K562 (cell line): ENCODE data around the gene KNDC1. TPM values are rescaled to one million over a fixed set of nuclear protein-coding genes. Genes with fewer than 3 reads are reported as not detected.

ENCODE experiments used
- ATAC-seq: fragments of 200-7000 bp; cut with Tn5 transposase; 3 replicates; pipeline ENCODE4 v1.9.1; 2020; ENCODE audit warnings: moderate library complexity
- BruUV-seq: library from RNA; stranded (reverse); fragments of 400-500 nt; replicated peaks from 2 replicates; lab custom pipeline; 2021; lab: Mats Ljungman, UMichigan
- CTCF ChIA-PET: fragments of 300-600 bp; formaldehyde crosslinking; extraction: SDS; loops from one replicate; lab custom pipeline; 2021; ENCODE audit warnings: low intra/inter-chr PET ratio; lab: Yijun Ruan, JAX
- POLR2A ChIA-PET: fragments of 300-600, 350-650 bp; sonication (Branson Sonifier 250); formaldehyde crosslinking; extraction: SDS; loops from one replicate; lab custom pipeline; 2021; ENCODE audit warnings: antibody characterized with exemption, inconsistent platforms; lab: Yijun Ruan, JAX
- DNase-seq, 4 experiments: peaks; one replicate each; pipeline versions ENCODE4 v3.0.0 to v3.0.0-alpha.2; 2011 to 2018; ENCODE audit warnings: low spot score in 3 of 4, mixed read lengths in 3 of 4; ENCODE audit errors: extremely low read depth in 1 of 4
- FAIRE-seq: peaks from 2 replicates; lab custom pipeline; 2011; peaks lifted over from hg19 to GRCh38; lab: Jason Lieb, UNC
- H2AFZ ChIP-seq: 2 replicates; pipeline ENCODE4 v1.6.0; 2011; ENCODE audit warnings: low read depth, low read length, control low read depth, inconsistent platforms
- H3K27ac ChIP-seq: fragments of 200-600 bp; 3 replicates; pipeline ENCODE4 v1.8.0; 2011; ENCODE audit warnings: low read depth, mild to moderate bottlenecking, control low read depth, inconsistent platforms, low read length, moderate library complexity, mixed read lengths; ENCODE audit errors: extremely low read depth
- H3K27me3 ChIP-seq, 2 experiments: fragments of 300-600 bp in 1 of 2; 2 replicates in 1 of 2; 3 replicates in 1 of 2; pipeline versions ENCODE4 v1.6.0 to v1.8.0; 2011; ENCODE audit warnings: inconsistent platforms in 2 of 2, low read length in 2 of 2, mild to moderate bottlenecking in 1 of 2, mixed read lengths in 1 of 2, moderate library complexity in 1 of 2; ENCODE audit not compliant: control insufficient read depth in 2 of 2, insufficient read depth in 2 of 2
- H3K36me3 ChIP-seq: fragments of 300-600 bp; 3 replicates; pipeline ENCODE4 v1.8.0; 2011; ENCODE audit warnings: mild to moderate bottlenecking, low read length, inconsistent platforms; ENCODE audit not compliant: control insufficient read depth, insufficient read depth
- H3K4me1 ChIP-seq, 2 experiments: fragments of 200-600 bp in 1 of 2; replicated peaks in 1 of 2; 2 replicates in 1 of 2; 3 replicates in 1 of 2; pipeline versions ENCODE4 v1.5.1 to v1.8.0; 2011; ENCODE audit warnings: inconsistent platforms in 2 of 2, low read length in 2 of 2, mild to moderate bottlenecking in 1 of 2, mixed read lengths in 1 of 2, moderate library complexity in 1 of 2; ENCODE audit not compliant: control insufficient read depth in 2 of 2, insufficient read depth in 2 of 2
- H3K4me2 ChIP-seq: 2 replicates; pipeline ENCODE4 v1.6.1; 2011; ENCODE audit warnings: low read length, control low read depth, inconsistent platforms, mixed read lengths; ENCODE audit not compliant: insufficient read depth
- H3K4me3 ChIP-seq: fragments of 200-600 bp; sonication (generic), shearing (Covaris generic); 2 replicates; pipeline ENCODE4 v1.5.1; 2016; ENCODE audit warnings: control low read depth, inconsistent platforms
- H3K79me2 ChIP-seq: fragments of 200-600 bp; 3 replicates; pipeline ENCODE4 v1.8.0; 2011; ENCODE audit warnings: low read length, inconsistent platforms; ENCODE audit not compliant: control insufficient read depth, insufficient read depth
- H3K9ac ChIP-seq, 2 experiments: 2 replicates each; pipeline versions ENCODE4 v1.6.0 to v1.6.1; 2011; ENCODE audit warnings: low read depth in 2 of 2, low read length in 2 of 2, control low read depth in 1 of 2, inconsistent platforms in 1 of 2, mild to moderate bottlenecking in 1 of 2, mixed read lengths in 1 of 2; ENCODE audit not compliant: insufficient read depth in 1 of 2
- H3K9me1 ChIP-seq: one replicate; pipeline ENCODE4 v1.6.0; 2011; ENCODE audit warnings: inconsistent platforms, mild to moderate bottlenecking, low read length, moderate library complexity; ENCODE audit not compliant: control insufficient read depth, insufficient read depth
- H3K9me3 ChIP-seq: replicated peaks from 2 replicates; pipeline ENCODE4 v1.5.1; 2011; ENCODE audit warnings: low read depth, low read length, inconsistent platforms; ENCODE audit not compliant: control insufficient read depth, insufficient read depth
- H4K20me1 ChIP-seq: replicated peaks from 2 replicates; pipeline ENCODE4 v1.6.1; 2011; ENCODE audit warnings: low read length, inconsistent platforms, mixed read lengths; ENCODE audit not compliant: control insufficient read depth, insufficient read depth
- ARID1B ChIP-seq: fragments of 450-650 bp; IDR thresholded peaks from 2 replicates; pipeline ENCODE4 v1.6.1; 2016; ENCODE audit warnings: antibody characterized with exemption, mild to moderate bottlenecking, inconsistent platforms
- ELF2 ChIP-seq: fragments of 250-450 bp; sonication (Bioruptor Pico); IDR thresholded peaks from 2 replicates; pipeline ENCODE4 v1.5.0; 2021; ENCODE audit warnings: mild to moderate bottlenecking
- EP300 ChIP-seq: IDR thresholded peaks from 2 replicates; pipeline ENCODE4 v1.6.1; 2012; ENCODE audit warnings: low read length, improper control_type of control experiment
- FOSL1 ChIP-seq: fragments of 200-800 bp; sonication (Bioruptor generic); conservative IDR thresholded peaks from 2 replicates; pipeline ENCODE4 v1.6.1; 2016; ENCODE audit warnings: missing genetic modification characterization, missing compliant biosample characterization
- HINFP ChIP-seq: fragments of 450-650 bp; conservative IDR thresholded peaks from 2 replicates; pipeline ENCODE4 v1.6.1; 2016; ENCODE audit warnings: missing genetic modification characterization, low read depth, mild to moderate bottlenecking, control low read depth, missing compliant biosample characterization
- KLF16 ChIP-seq: IDR thresholded peaks from 2 replicates; pipeline ENCODE4 v1.6.1; 2016; ENCODE audit warnings: antibody characterized with exemption
- MEIS2 ChIP-seq: fragments of 450-650 bp; IDR thresholded peaks from 2 replicates; pipeline ENCODE4 v1.6.1; 2014; ENCODE audit warnings: mild to moderate bottlenecking; ENCODE audit not compliant: partially characterized antibody
- MLLT1 ChIP-seq, 2 experiments: fragments of 450-650 bp; IDR thresholded peaks; 2 replicates each; pipeline ENCODE4 v1.6.1; 2016
- PHF8 ChIP-seq: fragments of 200-600 bp; sonication (generic); IDR thresholded peaks from 2 replicates; pipeline ENCODE4 v1.6.1; 2012; ENCODE audit warnings: mixed run types, mild to moderate bottlenecking, inconsistent platforms, low read length, moderate library complexity, borderline replicate concordance
- POLR2A ChIP-seq: fragments of 450-650 bp; conservative IDR thresholded peaks from 2 replicates; pipeline ENCODE4 v1.6.1; 2016
- VEZF1 ChIP-seq: fragments of 200-800 bp; sonication (Bioruptor generic); IDR thresholded peaks from 2 replicates; pipeline ENCODE4 v1.6.1; 2017; ENCODE audit warnings: missing genetic modification characterization, missing compliant biosample characterization
- ZBTB17 ChIP-seq: fragments of 450-650 bp; formaldehyde crosslinking; IDR thresholded peaks from 2 replicates; pipeline ENCODE4 v1.4.0; 2020; ENCODE audit warnings: mild to moderate bottlenecking
- WGBS: fragments of 100-300 bp; shearing (Covaris generic); methylation state at CpG from one replicate; pipeline ENCODE4 v1.1.6; 2016; ENCODE audit warnings: low coverage, mixed read lengths; ENCODE audit not compliant: insufficient coverage; ENCODE audit errors: missing lambda C conversion rate; 5-methylcytosine and 5-hydroxymethylcytosine counted together
- in situ Hi-C: fragments of 300-500 bp; cut with MboI; formaldehyde crosslinking; loops from 4 replicates; pipeline ENCODE4 v1.15.0; 2018; ENCODE audit warnings: inconsistent platforms, mixed read lengths
- intact Hi-C: fragments of 100-400 bp; cut with micrococcal nuclease; formaldehyde crosslinking; loops from 2 replicates; pipeline ENCODE4 v1.14.2; 2022
- polyA plus RNA-seq, 8 experiments: library from polyadenylated mRNA; depleted of rRNA in 4 of 8; stranded (reverse) in 5 of 8; unstranded in 3 of 8; fragments of >200 nt; fragmentation: Nextera tagmentation in 2 of 8; fragmentation: Illumina TruSeq in 1 of 8; extraction: Ambion mirVana in 2 of 8; extraction: Trizol in 1 of 8; gene quantifications; 2 replicates each; pipeline versions ENCODE4 v1.2.1 to v1.2.3, GENCODE V29; 2011 to 2014; ENCODE audit warnings: inconsistent platforms in 1 of 8, missing spikeins in 1 of 8
- total RNA-seq, 7 experiments: library from RNA; depleted of rRNA in 6 of 7; stranded (reverse); fragments of >200 nt in 6 of 7; fragmentation: Illumina TruSeq in 2 of 7; extraction: Trizol in 2 of 7; gene quantifications; 2 replicates each; pipeline versions ENCODE4 v1.2.1 to v1.2.3, GENCODE V29; 2011 to 2021; ENCODE audit warnings: low replicate concordance in 1 of 7
- TF ChIP-seq, protein P1 (sequence below), 2 experiments: IDR thresholded peaks; 2 replicates each; pipeline ENCODE4 v1.6.1; 2012; ENCODE audit warnings: improper control_type of control experiment in 2 of 2, low read depth in 2 of 2, low read length in 2 of 2, borderline replicate concordance in 1 of 2

The KNDC1 gene
- total and polyA plus RNA-seq, 9 of the 15 experiments (the other 6 are each of a cell fraction or from before 2014, with no cell fraction given) = 0.07 to 0.26 (median 0.11) TPM; not detected in 6

DNA sequence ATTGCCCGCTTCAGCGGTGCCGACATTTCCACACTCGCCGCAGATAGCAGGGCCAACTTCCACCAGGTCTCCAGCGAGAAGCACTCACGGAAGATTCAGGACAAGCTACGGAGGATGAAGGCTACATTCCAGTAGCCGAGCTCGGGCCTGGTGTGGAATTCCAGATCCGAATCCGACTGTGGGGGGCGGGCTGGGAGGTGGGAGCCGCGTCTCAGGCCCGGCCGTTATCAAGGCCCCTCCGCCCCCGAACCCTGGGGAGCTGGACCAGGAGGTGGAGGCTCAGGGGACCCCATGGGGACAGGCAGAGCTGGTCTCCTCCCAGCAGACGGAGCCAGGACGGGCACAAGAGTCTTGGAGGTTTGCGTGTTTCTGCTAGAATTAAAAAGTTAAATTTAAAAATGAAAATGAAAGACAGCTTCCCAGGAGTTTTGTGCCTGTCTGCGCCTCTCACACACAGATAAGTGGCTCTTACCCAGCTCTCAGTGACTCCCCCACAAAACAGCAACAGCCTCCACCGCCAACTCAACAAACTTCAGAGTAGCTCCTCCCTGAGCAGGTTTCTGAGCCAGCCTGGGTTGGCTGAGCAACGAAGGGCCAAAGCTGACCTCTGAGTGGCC, 64.8 kb downstream of the KNDC1 start:
- H3K27me3 ChIP-seq = no peaks in the 10 kb centered on the region
- CTCF ChIA-PET = interaction anchor here (0.6 kb wide), 1 partner anchor 24 kb away, joined by 4 read pairs; no protein-coding TSS in a partner anchor
- in situ Hi-C loops (no loop called here), intact Hi-C loops (no loop called here)
- no peaks in the 10 kb centered on the region for H3K9me3 ChIP-seq
- no peak overlapping the region for H3K4me3 ChIP-seq
- H3K36me3 ChIP-seq = no peaks in the 10 kb centered on the region
- peak; percentile 93 for ATAC-seq
- H3K27ac ChIP-seq = peak overlapping the region; percentile 65
- DNase-seq = peak; percentile 57 to 75 (median 67)
- peaks cover 12 to 46% of the 10 kb centered on the region in 2 experiments for H3K4me1 ChIP-seq
- no TSS peak for BruUV-seq
- no peaks in the 10 kb centered on the region for H4K20me1 ChIP-seq
- peak overlapping the region; percentile 84 for H2AFZ ChIP-seq
- peak overlapping the region; percentile 72 for H3K4me2 ChIP-seq
- WGBS = 26% methylated on average over 11 of the region's 25 CpGs
- H3K79me2 ChIP-seq = no peaks in the 10 kb centered on the region
- peak; percentile 86 for FAIRE-seq
- POLR2A ChIA-PET = interaction anchor here (0.6 to 0.9 kb wide), 4 partner anchors 36 to 75 kb away, joined by 3 read pairs; no protein-coding TSS in a partner anchor
- peak overlapping the region; percentile 54 to 90; a peak in 3 of 4 replicates for H3K9ac ChIP-seq
- no peaks in the 10 kb centered on the region for H3K9me1 ChIP-seq
- TF ChIP-seq PHF8 = peak; percentile 51; the same call in 1 of the 2 replicates
- no peak for TF ChIP-seq HINFP (tag)
- peak; percentile 26; the same call in 1 of the 2 replicates for TF ChIP-seq EP300
- TF ChIP-seq ARID1B = peak; percentile 68
- 0 out of 2 replicates have a peak, but pooled peaks have one; percentile 30 for TF ChIP-seq POLR2A
- 0 out of 2 replicates have a peak, but pooled peaks have one; percentile 24 for TF ChIP-seq KLF16
- TF ChIP-seq, protein P1, sequence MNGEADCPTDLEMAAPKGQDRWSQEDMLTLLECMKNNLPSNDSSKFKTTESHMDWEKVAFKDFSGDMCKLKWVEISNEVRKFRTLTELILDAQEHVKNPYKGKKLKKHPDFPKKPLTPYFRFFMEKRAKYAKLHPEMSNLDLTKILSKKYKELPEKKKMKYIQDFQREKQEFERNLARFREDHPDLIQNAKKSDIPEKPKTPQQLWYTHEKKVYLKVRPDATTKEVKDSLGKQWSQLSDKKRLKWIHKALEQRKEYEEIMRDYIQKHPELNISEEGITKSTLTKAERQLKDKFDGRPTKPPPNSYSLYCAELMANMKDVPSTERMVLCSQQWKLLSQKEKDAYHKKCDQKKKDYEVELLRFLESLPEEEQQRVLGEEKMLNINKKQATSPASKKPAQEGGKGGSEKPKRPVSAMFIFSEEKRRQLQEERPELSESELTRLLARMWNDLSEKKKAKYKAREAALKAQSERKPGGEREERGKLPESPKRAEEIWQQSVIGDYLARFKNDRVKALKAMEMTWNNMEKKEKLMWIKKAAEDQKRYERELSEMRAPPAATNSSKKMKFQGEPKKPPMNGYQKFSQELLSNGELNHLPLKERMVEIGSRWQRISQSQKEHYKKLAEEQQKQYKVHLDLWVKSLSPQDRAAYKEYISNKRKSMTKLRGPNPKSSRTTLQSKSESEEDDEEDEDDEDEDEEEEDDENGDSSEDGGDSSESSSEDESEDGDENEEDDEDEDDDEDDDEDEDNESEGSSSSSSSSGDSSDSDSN (IDR thresholded peaks at IDR 0.05; ENCODE audit: borderline replicate concordance in 1 of 2, low read depth in 2 of 2, low read length in 2 of 2) = 0 out of 4 replicates have a peak, but pooled peaks of 1 of the 2 experiments have one; percentile 26
- no peak for TF ChIP-seq FOSL1 (tag)
- peak; percentile 45; the same call in 1 of the 2 replicates for TF ChIP-seq VEZF1
- TF ChIP-seq MLLT1 (IDR thresholded peaks at IDR 0.05) = peak in 1 of 2 experiments; percentile 83; a peak in 1 of 4 replicates
- peak; percentile 15 for TF ChIP-seq MEIS2
- no peak for TF ChIP-seq ZBTB17 (CRISPR knock-in tag)
- TF ChIP-seq ELF2 (CRISPR knock-in tag) = no peak
